HepG2 (cell line): ENCODE data around the gene CACTIN.
"Not testable (repeated sequence)": the region's sequence is repeated elsewhere in the genome, so short reads cannot be mapped to it uniquely, and the experiment has no call there.

ENCODE experiments used
- ATM ChIP-seq: fragments of 450-650 bp; IDR thresholded peaks from 2 replicates; pipeline ENCODE4 v1.7.1; 2017; ENCODE audit warnings: mild to moderate bottlenecking, borderline replicate concordance
- KDM1A ChIP-seq: IDR thresholded peaks from 2 replicates; pipeline ENCODE4 v1.6.1; 2016; ENCODE audit warnings: missing compliant biosample characterization
- NPAS2 ChIP-seq: sonication (generic); formaldehyde crosslinking; IDR thresholded peaks from 2 replicates; pipeline ENCODE4 v1.8.0; 2022; ENCODE audit warnings: mild to moderate bottlenecking, missing genetic modification reagents, borderline replicate concordance
- YY1 ChIP-seq: IDR thresholded peaks from 2 replicates; pipeline ENCODE4 v1.6.1; 2011; ENCODE audit warnings: low read length, low read depth, moderate library complexity, mild to moderate bottlenecking; ENCODE audit not compliant: insufficient read depth, insufficient replicate concordance
- ZSCAN30 ChIP-seq: sonication (generic); formaldehyde crosslinking; IDR thresholded peaks from 2 replicates; pipeline ENCODE4 v1.5.0; 2020; ENCODE audit warnings: mild to moderate bottlenecking, missing genetic modification reagents
- TF ChIP-seq, protein P1 (sequence below): sonication (generic); formaldehyde crosslinking; IDR thresholded peaks from 2 replicates; pipeline ENCODE4 v1.5.0; 2020; ENCODE audit warnings: mild to moderate bottlenecking, missing genetic modification reagents, moderate library complexity

DNA sequence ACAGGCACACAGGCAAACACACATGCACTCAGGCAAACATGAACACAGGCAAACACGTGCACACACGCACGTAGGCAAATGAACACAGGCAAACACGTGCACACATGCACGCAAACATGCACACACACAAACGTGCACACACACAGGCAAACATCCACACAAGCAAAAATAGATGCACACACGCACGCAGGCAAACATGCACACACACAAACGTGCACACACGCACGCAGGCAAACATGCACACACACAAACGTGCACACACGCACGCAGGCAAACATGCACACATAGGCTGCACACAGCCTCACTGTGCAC lies 39.9 kb upstream of the CACTIN start:
- TF ChIP-seq KDM1A; ZSCAN30; NPAS2 (CRISPR knock-in tag); YY1; ATM: not testable (repeated sequence)
- TF ChIP-seq, protein P1, sequence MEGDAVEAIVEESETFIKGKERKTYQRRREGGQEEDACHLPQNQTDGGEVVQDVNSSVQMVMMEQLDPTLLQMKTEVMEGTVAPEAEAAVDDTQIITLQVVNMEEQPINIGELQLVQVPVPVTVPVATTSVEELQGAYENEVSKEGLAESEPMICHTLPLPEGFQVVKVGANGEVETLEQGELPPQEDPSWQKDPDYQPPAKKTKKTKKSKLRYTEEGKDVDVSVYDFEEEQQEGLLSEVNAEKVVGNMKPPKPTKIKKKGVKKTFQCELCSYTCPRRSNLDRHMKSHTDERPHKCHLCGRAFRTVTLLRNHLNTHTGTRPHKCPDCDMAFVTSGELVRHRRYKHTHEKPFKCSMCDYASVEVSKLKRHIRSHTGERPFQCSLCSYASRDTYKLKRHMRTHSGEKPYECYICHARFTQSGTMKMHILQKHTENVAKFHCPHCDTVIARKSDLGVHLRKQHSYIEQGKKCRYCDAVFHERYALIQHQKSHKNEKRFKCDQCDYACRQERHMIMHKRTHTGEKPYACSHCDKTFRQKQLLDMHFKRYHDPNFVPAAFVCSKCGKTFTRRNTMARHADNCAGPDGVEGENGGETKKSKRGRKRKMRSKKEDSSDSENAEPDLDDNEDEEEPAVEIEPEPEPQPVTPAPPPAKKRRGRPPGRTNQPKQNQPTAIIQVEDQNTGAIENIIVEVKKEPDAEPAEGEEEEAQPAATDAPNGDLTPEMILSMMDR (CRISPR knock-in tag) = not testable (repeated sequence)
